UCSD-AML1 (cell line): ENCODE results near the gene FABP7.
"Not testable (repeated sequence)": the region's sequence is repeated elsewhere in the genome, so short reads cannot be mapped to it uniquely, and the experiment has no call there.

Source experiments
- DNase-seq: peaks from one replicate; lab custom pipeline; 2025; ENCODE audit not compliant: unreplicated experiment; lab: John Stamatoyannopoulos, UW

FABP7 gene

GRCh38 chr6:122779667-122780066, at the start of gene FABP7:
Gene FABP7 (plus strand): TSS chr6:122779716. CDS start chr6:122779795, 79 bp downstream.
- no peak for DNase-seq

- no peak for DNase-seq
Observed at GRCh38 chr6:122730334-122730733, 49.2 kb upstream of the FABP7 start.

GRCh38 chr6:122730775-122731386, 48.6 kb upstream of the FABP7 start:
- no peak for DNase-seq

GRCh38 chr6:122733259-122733658, 46.3 kb upstream of the FABP7 start:
- DNase-seq, result no peak

- no peak for DNase-seq
Observed at GRCh38 chr6:122734529-122735395, 44.8 kb upstream of the FABP7 start.

- DNase-seq, result no peak
Observed at GRCh38 chr6:122735582-122735981, 43.9 kb upstream of the FABP7 start.

- DNase-seq, result no peak
Observed at GRCh38 chr6:122736163-122736562, 43.4 kb upstream of the FABP7 start.

- DNase-seq, result no peak
Observed at GRCh38 chr6:122736616-122737015, 42.9 kb upstream of the FABP7 start.

GRCh38 chr6:122740091-122740490, 39.4 kb upstream of the FABP7 start:
- DNase-seq, result no peak

GRCh38 chr6:122740936-122741335, 38.6 kb upstream of the FABP7 start:
- no peak for DNase-seq

GRCh38 chr6:122744247-122744646, 35.3 kb upstream of the FABP7 start:
- not testable (repeated sequence) for DNase-seq

- not testable (repeated sequence) for DNase-seq
Observed at GRCh38 chr6:122744856-122745255, 34.7 kb upstream of the FABP7 start.

GRCh38 chr6:122746688-122747087, 32.8 kb upstream of the FABP7 start:
- no peak for DNase-seq

- DNase-seq, result peak; percentile 14
Observed at GRCh38 chr6:122747573-122747972, 31.9 kb upstream of the FABP7 start.

- not testable (repeated sequence) for DNase-seq
Observed at GRCh38 chr6:122748945-122749344, 30.6 kb upstream of the FABP7 start.

- DNase-seq, result no peak
Observed at GRCh38 chr6:122749451-122750050, 30.0 kb upstream of the FABP7 start.

- DNase-seq, result no peak
Observed at GRCh38 chr6:122751326-122751725, 28.2 kb upstream of the FABP7 start.

- no peak for DNase-seq
Observed at GRCh38 chr6:122752459-122752858, 27.1 kb upstream of the FABP7 start.

GRCh38 chr6:122753000-122753687, 26.4 kb upstream of the FABP7 start:
- DNase-seq, result no peak

GRCh38 chr6:122753688-122754056, 25.8 kb upstream of the FABP7 start:
- DNase-seq, result no peak

- DNase-seq, result no peak
Observed at GRCh38 chr6:122754191-122754731, 25.3 kb upstream of the FABP7 start.
